ENCODE measurements around the gene NNAT.

GRCh38 chr20:37510226-37510625 is 10.8 kb upstream of the NNAT start:
- TF ChIP-seq ZBTB33 (IDR thresholded peaks at IDR 0.05) = no peak
- TF ChIP-seq, protein P1, sequence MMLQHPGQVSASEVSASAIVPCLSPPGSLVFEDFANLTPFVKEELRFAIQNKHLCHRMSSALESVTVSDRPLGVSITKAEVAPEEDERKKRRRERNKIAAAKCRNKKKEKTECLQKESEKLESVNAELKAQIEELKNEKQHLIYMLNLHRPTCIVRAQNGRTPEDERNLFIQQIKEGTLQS (IDR thresholded peaks at IDR 0.05) = no peak
- TF ChIP-seq RAD21 (IDR thresholded peaks at IDR 0.05) = no peak
- TF ChIP-seq, protein P2, sequence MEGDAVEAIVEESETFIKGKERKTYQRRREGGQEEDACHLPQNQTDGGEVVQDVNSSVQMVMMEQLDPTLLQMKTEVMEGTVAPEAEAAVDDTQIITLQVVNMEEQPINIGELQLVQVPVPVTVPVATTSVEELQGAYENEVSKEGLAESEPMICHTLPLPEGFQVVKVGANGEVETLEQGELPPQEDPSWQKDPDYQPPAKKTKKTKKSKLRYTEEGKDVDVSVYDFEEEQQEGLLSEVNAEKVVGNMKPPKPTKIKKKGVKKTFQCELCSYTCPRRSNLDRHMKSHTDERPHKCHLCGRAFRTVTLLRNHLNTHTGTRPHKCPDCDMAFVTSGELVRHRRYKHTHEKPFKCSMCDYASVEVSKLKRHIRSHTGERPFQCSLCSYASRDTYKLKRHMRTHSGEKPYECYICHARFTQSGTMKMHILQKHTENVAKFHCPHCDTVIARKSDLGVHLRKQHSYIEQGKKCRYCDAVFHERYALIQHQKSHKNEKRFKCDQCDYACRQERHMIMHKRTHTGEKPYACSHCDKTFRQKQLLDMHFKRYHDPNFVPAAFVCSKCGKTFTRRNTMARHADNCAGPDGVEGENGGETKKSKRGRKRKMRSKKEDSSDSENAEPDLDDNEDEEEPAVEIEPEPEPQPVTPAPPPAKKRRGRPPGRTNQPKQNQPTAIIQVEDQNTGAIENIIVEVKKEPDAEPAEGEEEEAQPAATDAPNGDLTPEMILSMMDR (IDR thresholded peaks at IDR 0.05; ENCODE audit: low read depth, low read length, missing input control) = no peak
